ENCODE results near the gene PCSK1.

GRCh38 chr5:96377597-96377996 lies 55.5 kb downstream of the PCSK1 start:
- TF ChIP-seq EZH2phosphoT487 (IDR thresholded peaks at IDR 0.05; ENCODE audit: borderline replicate concordance, low read depth, low read length) = no peak
- no peak for TF ChIP-seq CTCF (conservative IDR thresholded peaks at IDR 0.05; ENCODE audit: low read length)
